Spleen (tissue), 13 donors: Measurements from ENCODE around the gene BTBD16. TPM values are rescaled to one million over a fixed set of nuclear protein-coding genes. Genes with fewer than 3 reads are reported as not detected.

ENCODE experiments used
- DNase-seq: peaks from one replicate; pipeline ENCODE4 v3.0.0-alpha.2; 2020
- H3K27ac ChIP-seq, 8 donors: fragments of 200-600 bp; sonication (generic) in 7 of 8; 1 replicate in 4 of 8; 2 replicates in 4 of 8; pipeline versions ENCODE4 v1.5.0 to v1.8.0; 2016 to 2021; ENCODE audit warnings: inconsistent platforms in 4 of 8, mild to moderate bottlenecking in 4 of 8, moderate library complexity in 1 of 8
- H3K27me3 ChIP-seq, 7 donors: fragments of 200-600 bp; sonication (generic) in 6 of 7; replicated peaks in 1 of 7; 1 replicate in 4 of 7; 2 replicates in 3 of 7; pipeline versions ENCODE4 v1.5.0 to v1.8.0; 2016 to 2021; ENCODE audit warnings: inconsistent platforms in 3 of 7, mild to moderate bottlenecking in 1 of 7
- H3K36me3 ChIP-seq, 6 donors: fragments of 200-600 bp; sonication (generic) in 5 of 6; 1 replicate in 4 of 6; 2 replicates in 2 of 6; pipeline versions ENCODE4 v1.5.0 to v1.8.0; 2016 to 2021; ENCODE audit warnings: inconsistent platforms in 2 of 6
- H3K4me1 ChIP-seq, 6 donors: fragments of 200-600 bp; sonication (generic) in 5 of 6; 1 replicate in 3 of 6; 2 replicates in 3 of 6; pipeline versions ENCODE4 v1.5.0 to v1.8.0; 2016 to 2021; ENCODE audit warnings: inconsistent platforms in 3 of 6
- H3K4me3 ChIP-seq, 8 donors: fragments of 200-600 bp; sonication (generic) in 7 of 8; 1 replicate in 4 of 8; 2 replicates in 4 of 8; pipeline versions ENCODE4 v1.5.0 to v1.8.0; 2016 to 2021; ENCODE audit warnings: inconsistent platforms in 4 of 8, mild to moderate bottlenecking in 4 of 8, moderate library complexity in 2 of 8
- H3K9me3 ChIP-seq, 8 donors: fragments of 200-600 bp; sonication (generic) in 7 of 8; 1 replicate in 4 of 8; 2 replicates in 4 of 8; pipeline versions ENCODE4 v1.5.0 to v1.8.0; 2016 to 2021; ENCODE audit warnings: inconsistent platforms in 4 of 8
- CTCF ChIP-seq, 11 experiments: fragments of 200-600 bp in 7 of 11; fragments of 450-650 bp in 4 of 11; sonication (generic) in 4 of 11; IDR thresholded peaks in 8 of 11; conservative IDR thresholded peaks in 3 of 11; 1 replicate in 7 of 11; 2 replicates in 4 of 11; pipeline versions ENCODE4 v1.4.0 to v1.8.0; 2016 to 2021; ENCODE audit warnings: antibody characterized with exemption in 11 of 11, inconsistent platforms in 4 of 11, mild to moderate bottlenecking in 1 of 11
- POLR2A ChIP-seq, 3 donors: fragments of 450-650 bp; IDR thresholded peaks; one replicate each; pipeline ENCODE4 v1.5.1; 2017; ENCODE audit warnings: antibody characterized with exemption in 3 of 3, mild to moderate bottlenecking in 1 of 3
- POLR2AphosphoS5 ChIP-seq, 3 donors: sonication (generic); formaldehyde crosslinking; IDR thresholded peaks; one replicate each; pipeline ENCODE4 v1.5.1; 2017; ENCODE audit warnings: antibody characterized with exemption in 3 of 3
- WGBS, 5 donors: extraction: QIAGEN DNeasy Blood & Tissue Kit in 3 of 5; methylation state at CpG; one replicate each; pipeline versions ENCODE4 v1.1.5 to v1.1.7; 2013 to 2018; 5-methylcytosine and 5-hydroxymethylcytosine counted together
- intact Hi-C: fragments of 100-400 bp; cut with DNase I; formaldehyde crosslinking; loops from one replicate; pipeline ENCODE4 v1.15.0; 2023; ENCODE audit warnings: low total_unique reads
- long read RNA-seq, 2 donors: transcript quantifications; one replicate each; lab custom pipeline, GENCODE V29; 2026
- polyA plus RNA-seq, 3 donors: library from polyadenylated mRNA; stranded (reverse); fragments of 200-250 nt; gene quantifications; one replicate each; pipeline ENCODE4 v1.2.1, GENCODE V29; 2013
- total RNA-seq, 7 donors: library from RNA; depleted of rRNA in 3 of 7; stranded (reverse); fragments of >200 nt in 3 of 7; fragmentation: NEBNext Ultra II Directional in 4 of 7; extraction: Animal tissue kit (Norgen Biotek cat#: 25700) in 4 of 7; gene quantifications; one replicate each; pipeline versions ENCODE4 v1.1.0 to v1.2.1, GENCODE V29; 2016 to 2021
- donor health status: healthy with polysubstance abuse.
- donor health status: DM: no; HTN: no; CAD: no; lungs with moderate emphysema.
- donor health status: DM: no; HTN: no; CAD: no.
- donor health status: Bipolar disorder and iron deficiency.
- donor health status: healthy.
- donor health status: DM: no; HTN: no; CAD: no.
- donor health status: DM: yes; HTN: yes; CAD: no.

Gene BTBD16
- total RNA-seq: not detected
- under 1 TPM in 2 of 3 donors, not detected in 1; 0.04 to 0.10 TPM for polyA plus RNA-seq
- long read RNA-seq, donor 1: 0 reads
- long read RNA-seq, donor 2: 0 reads

GRCh38 chr10:122271076-122271475 is at the start of gene BTBD16:
TSS of gene BTBD16 (plus strand) at chr10:122271296. CDS start at chr10:122275082, 3,786 bp downstream.
- Histone ChIP-seq H3K36me3 (no peaks in the 10 kb centered on the region), H3K27ac (no peak within 1 kb of the TSS), H3K4me3 (no peak within 1 kb of the TSS), H3K27me3 (peaks cover 0 to 18% (median 0%) of the 10 kb centered on the region in 7 donors), H3K9me3 (no peaks in the 10 kb centered on the region), H3K4me1 (no peaks in the 10 kb centered on the region)
- peak; percentile 44 for DNase-seq
- intact Hi-C loops: no loop called here
- TF ChIP-seq POLR2AphosphoS5 (IDR thresholded peaks at IDR 0.05) (no peak), POLR2A (IDR thresholded peaks at IDR 0.05) (no peak), CTCF (IDR thresholded peaks at IDR 0.05 in 8 of 11, conservative IDR thresholded peaks at IDR 0.05 in 3 of 11) (no peak)
- 39 to 50% (median 44%) methylated on average over 3 to 5 of the region's 5 CpGs for WGBS, 5 donors

DNA sequence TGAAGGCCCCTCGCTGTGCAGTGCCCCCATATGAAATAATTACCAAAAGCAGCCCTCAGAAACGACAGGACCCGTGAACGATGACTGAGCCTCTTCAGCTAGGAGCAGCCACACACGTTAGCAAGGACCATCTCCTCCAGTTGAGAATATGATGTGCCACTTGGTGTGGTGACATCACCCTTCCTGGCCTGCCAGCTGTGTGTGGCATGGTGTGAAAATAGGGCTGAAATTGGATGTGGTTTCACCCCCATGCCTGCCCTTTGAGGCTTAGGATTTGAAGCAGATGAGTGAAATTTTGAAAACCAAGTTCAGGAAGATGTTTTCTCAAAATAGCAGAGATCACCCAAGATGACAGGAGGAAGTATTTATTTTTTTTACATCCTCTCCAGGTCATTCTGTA is 49.1 kb upstream of the BTBD16 start:
- Histone ChIP-seq H3K4me3 (no peak overlapping the region), H3K27me3 (peaks cover 0 to 10% (median 0%) of the 10 kb centered on the region in 7 donors), H3K36me3 (peaks cover 0 to 25% (median 0%) of the 10 kb centered on the region in 6 donors), H3K9me3 (no peaks in the 10 kb centered on the region), H3K27ac (no peak overlapping the region), H3K4me1 (no peaks in the 10 kb centered on the region)
- 73 to 85% (median 83%) methylated on average over 5 of the region's 5 CpGs for WGBS, 5 donors
- TF ChIP-seq POLR2AphosphoS5 (IDR thresholded peaks at IDR 0.05): no peak
- no peak for TF ChIP-seq POLR2A (IDR thresholded peaks at IDR 0.05)
- no peak for TF ChIP-seq CTCF (IDR thresholded peaks at IDR 0.05 in 8 of 11, conservative IDR thresholded peaks at IDR 0.05 in 3 of 11)
- no peak for DNase-seq
- intact Hi-C loops: no loop called here

DNA sequence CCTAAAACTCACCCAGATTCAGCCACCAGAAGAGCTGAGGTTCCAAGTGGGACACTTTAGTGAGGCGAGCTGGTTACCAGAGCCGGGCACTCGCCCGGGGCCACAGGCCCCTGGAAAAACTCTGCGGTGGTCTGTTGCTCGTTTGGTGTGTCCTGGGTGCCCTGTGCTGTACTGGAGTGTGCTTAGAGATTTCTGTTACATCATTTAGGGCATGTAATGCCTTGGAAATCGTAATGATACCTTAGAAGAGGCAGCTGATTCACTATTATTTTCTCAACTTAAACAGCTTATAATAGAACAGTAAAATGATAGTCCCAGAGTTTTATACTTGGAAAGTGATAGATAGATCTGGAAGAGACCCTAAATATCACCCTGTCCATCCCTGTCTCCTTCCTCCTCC is 48.5 kb upstream of the BTBD16 start:
- intact Hi-C loops: no loop called here
- Histone ChIP-seq H3K4me1 (no peaks in the 10 kb centered on the region), H3K9me3 (no peaks in the 10 kb centered on the region), H3K27me3 (peaks cover 0 to 8% (median 0%) of the 10 kb centered on the region in 7 donors), H3K4me3 (no peak overlapping the region), H3K36me3 (peaks cover 0 to 22% (median 0%) of the 10 kb centered on the region in 6 donors), H3K27ac (no peak overlapping the region)
- 81 to 91% (median 84%) methylated on average over 7 of the region's 7 CpGs for WGBS, 5 donors
- TF ChIP-seq CTCF (IDR thresholded peaks at IDR 0.05 in 8 of 11, conservative IDR thresholded peaks at IDR 0.05 in 3 of 11) (no peak), POLR2A (IDR thresholded peaks at IDR 0.05) (no peak), POLR2AphosphoS5 (IDR thresholded peaks at IDR 0.05) (no peak)
- no peak for DNase-seq

GRCh38 chr10:122224159-122224558 is 46.9 kb upstream of the BTBD16 start:
- DNase-seq: no peak
- 85 to 90% (median 88%) methylated on average over 7 to 9 of the region's 9 CpGs for WGBS, 5 donors
- intact Hi-C loops: no loop called here
- H3K4me3 ChIP-seq: no peak overlapping the region
- no peaks in the 10 kb centered on the region for H3K9me3 ChIP-seq
- TF ChIP-seq POLR2AphosphoS5 (IDR thresholded peaks at IDR 0.05) (no peak), POLR2A (IDR thresholded peaks at IDR 0.05) (no peak), CTCF (IDR thresholded peaks at IDR 0.05 in 8 of 11, conservative IDR thresholded peaks at IDR 0.05 in 3 of 11) (no peak)
- peaks cover 0 to 18% (median 0%) of the 10 kb centered on the region in 6 donors for H3K36me3 ChIP-seq
- no peak overlapping the region for H3K27ac ChIP-seq
- H3K4me1 ChIP-seq: no peaks in the 10 kb centered on the region
- peaks cover 0 to 8% (median 0%) of the 10 kb centered on the region in 7 donors for H3K27me3 ChIP-seq
